ENCODE measurements around the gene SPATA25. TPM values are rescaled to one million over a fixed set of nuclear protein-coding genes. Genes with fewer than 3 reads are reported as not detected.

Gene SPATA25
- total RNA-seq, 1 experiment from 2014 or later = 1.8 TPM

GRCh38 chr20:45934586-45935415 is 47.4 kb upstream of the SPATA25 start, which contains the start of gene PCIF1:
Gene PCIF1 (plus strand): TSS chr20:45934683. CDS start chr20:45939000, 4,317 bp downstream.
- Histone ChIP-seq H3K4me3 (ENCODE audit: low read depth in 2 of 2, low read length in 2 of 2) (peak within 1 kb of the TSS; percentile 77 to 99), H3K27me3 (ENCODE audit: control insufficient read depth, insufficient read depth, low read length) (no peaks in the 10 kb centered on the region), H3K4me1 (ENCODE audit: control insufficient read depth, insufficient read depth, low read length) (peaks cover 12% of the 10 kb centered on the region), H3K9me3 (ENCODE audit: control insufficient read depth, insufficient read depth, low read depth, low read length) (no peaks in the 10 kb centered on the region), H3K27ac (ENCODE audit: low read length) (peak within 1 kb of the TSS; percentile 95), H3K36me3 (ENCODE audit: control insufficient read depth, insufficient read depth, low read length) (no peaks in the 10 kb centered on the region; the same call in 1 of the 2 replicates)
- TF ChIP-seq SIN3A (IDR thresholded peaks at IDR 0.05; ENCODE audit: borderline replicate concordance, insufficient read depth, low read depth, low read length) = peak; percentile 63; the same call in 1 of the 2 replicates
- peak; percentile 35; the same call in 1 of the 2 replicates for TF ChIP-seq TCF7L2 (IDR thresholded peaks at IDR 0.05; ENCODE audit: low read depth, low read length)
- TF ChIP-seq, protein P1, sequence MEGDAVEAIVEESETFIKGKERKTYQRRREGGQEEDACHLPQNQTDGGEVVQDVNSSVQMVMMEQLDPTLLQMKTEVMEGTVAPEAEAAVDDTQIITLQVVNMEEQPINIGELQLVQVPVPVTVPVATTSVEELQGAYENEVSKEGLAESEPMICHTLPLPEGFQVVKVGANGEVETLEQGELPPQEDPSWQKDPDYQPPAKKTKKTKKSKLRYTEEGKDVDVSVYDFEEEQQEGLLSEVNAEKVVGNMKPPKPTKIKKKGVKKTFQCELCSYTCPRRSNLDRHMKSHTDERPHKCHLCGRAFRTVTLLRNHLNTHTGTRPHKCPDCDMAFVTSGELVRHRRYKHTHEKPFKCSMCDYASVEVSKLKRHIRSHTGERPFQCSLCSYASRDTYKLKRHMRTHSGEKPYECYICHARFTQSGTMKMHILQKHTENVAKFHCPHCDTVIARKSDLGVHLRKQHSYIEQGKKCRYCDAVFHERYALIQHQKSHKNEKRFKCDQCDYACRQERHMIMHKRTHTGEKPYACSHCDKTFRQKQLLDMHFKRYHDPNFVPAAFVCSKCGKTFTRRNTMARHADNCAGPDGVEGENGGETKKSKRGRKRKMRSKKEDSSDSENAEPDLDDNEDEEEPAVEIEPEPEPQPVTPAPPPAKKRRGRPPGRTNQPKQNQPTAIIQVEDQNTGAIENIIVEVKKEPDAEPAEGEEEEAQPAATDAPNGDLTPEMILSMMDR (IDR thresholded peaks at IDR 0.05) = no peak
- peak; percentile 93 for TF ChIP-seq POLR2AphosphoS5 (IDR thresholded peaks at IDR 0.05; ENCODE audit: low read depth, low read length)
- TF ChIP-seq, protein P2, sequence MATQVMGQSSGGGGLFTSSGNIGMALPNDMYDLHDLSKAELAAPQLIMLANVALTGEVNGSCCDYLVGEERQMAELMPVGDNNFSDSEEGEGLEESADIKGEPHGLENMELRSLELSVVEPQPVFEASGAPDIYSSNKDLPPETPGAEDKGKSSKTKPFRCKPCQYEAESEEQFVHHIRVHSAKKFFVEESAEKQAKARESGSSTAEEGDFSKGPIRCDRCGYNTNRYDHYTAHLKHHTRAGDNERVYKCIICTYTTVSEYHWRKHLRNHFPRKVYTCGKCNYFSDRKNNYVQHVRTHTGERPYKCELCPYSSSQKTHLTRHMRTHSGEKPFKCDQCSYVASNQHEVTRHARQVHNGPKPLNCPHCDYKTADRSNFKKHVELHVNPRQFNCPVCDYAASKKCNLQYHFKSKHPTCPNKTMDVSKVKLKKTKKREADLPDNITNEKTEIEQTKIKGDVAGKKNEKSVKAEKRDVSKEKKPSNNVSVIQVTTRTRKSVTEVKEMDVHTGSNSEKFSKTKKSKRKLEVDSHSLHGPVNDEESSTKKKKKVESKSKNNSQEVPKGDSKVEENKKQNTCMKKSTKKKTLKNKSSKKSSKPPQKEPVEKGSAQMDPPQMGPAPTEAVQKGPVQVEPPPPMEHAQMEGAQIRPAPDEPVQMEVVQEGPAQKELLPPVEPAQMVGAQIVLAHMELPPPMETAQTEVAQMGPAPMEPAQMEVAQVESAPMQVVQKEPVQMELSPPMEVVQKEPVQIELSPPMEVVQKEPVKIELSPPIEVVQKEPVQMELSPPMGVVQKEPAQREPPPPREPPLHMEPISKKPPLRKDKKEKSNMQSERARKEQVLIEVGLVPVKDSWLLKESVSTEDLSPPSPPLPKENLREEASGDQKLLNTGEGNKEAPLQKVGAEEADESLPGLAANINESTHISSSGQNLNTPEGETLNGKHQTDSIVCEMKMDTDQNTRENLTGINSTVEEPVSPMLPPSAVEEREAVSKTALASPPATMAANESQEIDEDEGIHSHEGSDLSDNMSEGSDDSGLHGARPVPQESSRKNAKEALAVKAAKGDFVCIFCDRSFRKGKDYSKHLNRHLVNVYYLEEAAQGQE (IDR thresholded peaks at IDR 0.05; ENCODE audit: insufficient read depth in 1 of 2, low read depth in 2 of 2, low read length in 1 of 2) = peak in 1 of 2 experiments; percentile 66; a peak in 1 of 4 replicates
- ATAC-seq (peak; percentile 91), DNase-seq (ENCODE audit: low read depth, low spot score) (peak; percentile 96)
- ChIA-PET CTCF (no interaction called here), POLR2A (interaction anchor here (0.5 to 0.8 kb wide), 11 partner anchors 10 to 640 kb away, joined by 3 to 14 read pairs (median 5); no protein-coding TSS in a partner anchor)
- in situ Hi-C loops (cut with HindIII; ENCODE audit: low pct_unique_long_range_greater_than_20kb, low sequenced_read_pairs) = no loop called here
- intact Hi-C loops (cut with micrococcal nuclease; ENCODE audit: unreplicated experiment) = no loop called here
- BruUV-seq (replicated peaks) = no TSS peak

GRCh38 chr20:45934046-45934585 is 46.7 kb upstream of the SPATA25 start:
- TF ChIP-seq, protein P2 (IDR thresholded peaks at IDR 0.05; ENCODE audit: insufficient read depth in 1 of 2, low read depth in 2 of 2, low read length in 1 of 2) = no peak
- TF ChIP-seq TCF7L2 (IDR thresholded peaks at IDR 0.05; ENCODE audit: low read depth, low read length) (no peak), SIN3A (IDR thresholded peaks at IDR 0.05; ENCODE audit: borderline replicate concordance, insufficient read depth, low read depth, low read length) (no peak), POLR2AphosphoS5 (IDR thresholded peaks at IDR 0.05; ENCODE audit: low read depth, low read length) (no peak)
- TF ChIP-seq, protein P1 (IDR thresholded peaks at IDR 0.05) = no peak
- ChIA-PET CTCF (no interaction called here), POLR2A (interaction anchor here (0.6 to 0.7 kb wide), 5 partner anchors 10 to 640 kb away, joined by 3 to 7 read pairs (median 3); no protein-coding TSS in a partner anchor)
- no peaks in the 10 kb centered on the region for H3K9me3 ChIP-seq (ENCODE audit: control insufficient read depth, insufficient read depth, low read depth, low read length)
- peak overlapping the region; percentile 77 to 92 for H3K4me3 ChIP-seq (ENCODE audit: low read depth in 2 of 2, low read length in 2 of 2)
- H3K27me3 ChIP-seq (ENCODE audit: control insufficient read depth, insufficient read depth, low read length) = no peaks in the 10 kb centered on the region
- BruUV-seq (replicated peaks) = TSS peak; percentile 93
- intact Hi-C loops (cut with micrococcal nuclease; ENCODE audit: unreplicated experiment) = no loop called here
- H3K36me3 ChIP-seq (ENCODE audit: control insufficient read depth, insufficient read depth, low read length) = no peaks in the 10 kb centered on the region; the same call in 1 of the 2 replicates
- in situ Hi-C loops (cut with HindIII; ENCODE audit: low pct_unique_long_range_greater_than_20kb, low sequenced_read_pairs) = no loop called here
- peaks cover 12% of the 10 kb centered on the region for H3K4me1 ChIP-seq (ENCODE audit: control insufficient read depth, insufficient read depth, low read length)
- ATAC-seq = peak; percentile 50
- DNase-seq (ENCODE audit: low read depth, low spot score) = no peak
- H3K27ac ChIP-seq (ENCODE audit: low read length) = peak overlapping the region; percentile 95
